Activated CD4-positive, alpha-beta T cell treated with anti-CD3 and anti-CD28 coated beads for 48 hours (primary cell): ENCODE results near the gene SLAMF8.

ENCODE experiments used
- DNase-seq: peaks from one replicate; pipeline ENCODE4 v3.0.0-alpha.2; 2020

Gene SLAMF8

DNA sequence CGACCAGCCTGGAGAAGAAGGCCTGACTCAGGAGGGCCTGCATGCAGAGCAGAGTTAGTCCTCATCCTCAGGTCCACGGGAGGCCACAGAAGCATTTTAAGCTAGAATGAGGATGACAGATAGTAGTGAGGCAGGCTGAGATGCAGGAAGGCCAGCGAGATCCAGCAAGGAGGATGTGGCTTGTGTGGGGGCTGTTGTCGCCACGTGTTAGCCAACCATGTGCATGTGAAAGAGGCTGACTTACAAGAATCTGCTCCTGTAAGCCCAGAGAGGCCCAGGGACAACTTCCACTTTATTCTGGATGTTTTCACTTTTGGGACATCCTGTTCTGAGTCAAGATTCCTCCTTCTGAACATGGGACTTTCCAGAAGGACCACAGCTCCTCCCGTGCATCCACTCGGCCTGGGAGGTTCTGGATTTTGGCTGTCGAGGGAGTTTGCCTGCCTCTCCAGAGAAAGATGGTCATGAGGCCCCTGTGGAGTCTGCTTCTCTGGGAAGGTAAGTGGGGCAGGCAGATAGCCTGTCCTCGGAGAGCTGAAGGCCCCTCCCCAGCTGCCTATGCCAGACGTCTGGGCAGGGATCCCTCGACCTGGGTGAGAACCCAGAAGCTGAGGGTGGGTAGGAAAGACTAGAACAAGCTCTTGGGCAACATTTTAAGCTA, at the start of gene SLAMF8:
SLAMF8 (plus strand) TSS at position 433 of the 661 bp plus-strand sequence; CDS start at position 459, 26 bp downstream.
- peak; percentile 69 for DNase-seq

DNA sequence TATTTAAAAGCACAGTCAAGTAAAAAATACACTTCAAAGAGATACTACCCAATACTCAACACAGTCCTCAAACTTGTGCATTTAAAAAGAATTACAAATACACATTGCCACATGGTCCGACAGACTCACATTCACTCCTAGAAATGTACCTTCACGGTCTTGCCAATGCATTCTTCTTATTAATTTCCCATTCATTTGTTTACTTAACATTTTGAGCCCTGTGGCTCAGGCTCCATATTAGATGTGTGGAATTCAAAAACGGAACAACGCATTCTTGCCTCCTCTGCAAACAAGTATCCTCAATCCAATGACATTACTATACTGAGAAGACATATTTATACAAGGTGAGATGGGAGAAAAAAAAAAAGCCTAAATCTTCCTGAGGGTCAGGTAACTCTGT, 48.4 kb upstream of the SLAMF8 start:
- DNase-seq = no peak

DNA sequence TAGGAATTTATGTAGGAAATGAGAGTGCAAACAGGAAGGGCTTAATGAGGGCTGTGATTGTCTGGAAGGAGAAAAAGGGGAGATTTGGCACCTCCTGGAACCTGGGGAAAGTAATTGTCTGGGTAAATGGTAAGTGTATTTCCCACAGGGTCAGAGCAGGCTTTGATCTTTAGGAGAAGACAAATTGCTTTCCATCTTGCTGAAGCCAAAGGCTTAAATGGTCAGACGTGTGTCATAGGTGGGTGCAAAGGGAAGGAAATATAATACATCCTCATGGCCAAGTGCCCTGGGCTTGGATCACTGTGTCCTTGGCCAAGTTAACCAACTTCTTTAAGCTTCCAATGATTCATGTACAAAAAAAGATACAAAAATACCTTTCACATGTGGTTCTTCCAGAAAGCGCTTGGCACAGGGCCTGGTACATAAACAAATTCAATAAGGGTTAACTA, 47.2 kb upstream of the SLAMF8 start:
- DNase-seq = no peak

DNA sequence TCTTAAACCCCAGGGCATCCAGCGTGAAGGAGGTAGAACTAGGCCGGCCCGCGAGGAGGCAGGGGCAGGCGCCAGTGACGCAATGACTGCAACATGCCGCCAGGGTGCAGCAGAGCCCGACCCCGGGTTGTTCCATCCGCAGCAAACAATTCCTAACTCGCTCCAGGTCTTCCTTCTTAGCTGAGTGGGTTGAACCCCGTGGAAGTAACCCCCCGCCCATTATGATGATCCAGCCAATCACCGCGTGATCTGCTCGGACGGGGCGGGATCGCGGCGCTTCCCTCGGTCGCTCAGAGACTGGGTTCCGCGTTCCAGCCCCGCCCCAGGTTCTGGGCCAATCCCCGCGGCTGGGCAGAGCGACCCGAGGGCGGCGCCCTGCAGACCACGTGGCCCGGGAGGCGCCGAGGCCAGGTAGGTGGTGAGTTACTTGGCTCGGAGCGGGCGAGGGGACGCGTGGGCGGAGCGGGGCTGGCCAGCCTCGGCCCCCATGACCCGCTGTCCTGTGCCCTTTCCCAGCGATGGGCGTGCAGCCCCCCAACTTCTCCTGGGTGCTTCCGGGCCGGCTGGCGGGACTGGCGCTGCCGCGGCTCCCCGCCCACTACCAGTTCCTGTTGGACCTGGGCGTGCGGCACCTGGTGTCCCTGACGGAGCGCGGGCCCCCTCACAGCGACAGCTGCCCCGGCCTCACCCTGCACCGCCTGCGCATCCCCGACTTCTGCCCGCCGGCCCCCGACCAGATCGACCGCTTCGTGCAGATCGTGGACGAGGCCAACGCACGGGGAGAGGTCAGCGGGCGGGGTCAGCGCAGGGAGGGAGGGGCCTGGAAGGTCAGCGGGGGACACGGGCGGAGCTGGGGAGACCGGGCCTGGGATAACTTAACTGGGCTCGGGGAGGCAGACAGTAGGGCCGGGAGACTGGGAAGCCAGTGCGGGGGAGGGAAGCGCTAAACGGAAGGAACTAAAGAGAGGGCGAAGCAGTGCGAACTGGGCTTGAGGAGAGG, 45.8 kb upstream of the SLAMF8 start, which contains the start of gene DUSP23:
DUSP23 (plus strand) TSS at position 380 of the 1,000 bp plus-strand sequence; CDS start at position 519, 139 bp downstream.
- peak; percentile 97 for DNase-seq

DNA sequence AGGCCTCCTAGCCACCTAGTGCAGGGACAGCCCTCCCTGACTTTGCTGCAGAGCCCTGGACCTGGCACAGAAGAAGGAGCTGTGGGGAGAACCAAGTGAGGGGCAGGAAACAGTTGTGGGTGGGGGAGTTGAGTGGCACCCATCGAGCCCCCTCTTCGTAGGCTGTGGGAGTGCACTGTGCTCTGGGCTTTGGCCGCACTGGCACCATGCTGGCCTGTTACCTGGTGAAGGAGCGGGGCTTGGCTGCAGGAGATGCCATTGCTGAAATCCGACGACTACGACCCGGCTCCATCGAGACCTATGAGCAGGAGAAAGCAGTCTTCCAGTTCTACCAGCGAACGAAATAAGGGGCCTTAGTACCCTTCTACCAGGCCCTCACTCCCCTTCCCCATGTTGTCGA, 44.7 kb upstream of the SLAMF8 start:
- no peak for DNase-seq

DNA sequence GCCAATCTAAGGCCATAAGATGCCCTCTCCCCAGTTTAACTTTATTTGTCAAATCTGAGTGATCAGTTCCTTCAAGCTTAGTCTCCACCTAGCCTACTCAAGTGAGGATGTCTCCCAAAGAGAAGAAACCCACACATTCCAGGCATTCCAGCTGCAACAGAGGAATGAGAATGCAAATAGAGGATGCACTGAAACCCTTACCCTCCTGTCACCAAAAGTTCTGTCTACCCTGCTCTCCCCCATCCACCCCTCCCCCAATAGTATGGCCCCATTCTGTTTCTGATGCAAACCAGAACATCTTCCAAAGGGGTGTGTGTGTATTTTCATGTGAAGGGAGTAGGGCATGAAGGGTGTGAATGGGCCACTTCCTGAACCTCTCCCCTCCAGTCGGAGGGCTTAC, 42.9 kb upstream of the SLAMF8 start:
- no peak for DNase-seq

DNA sequence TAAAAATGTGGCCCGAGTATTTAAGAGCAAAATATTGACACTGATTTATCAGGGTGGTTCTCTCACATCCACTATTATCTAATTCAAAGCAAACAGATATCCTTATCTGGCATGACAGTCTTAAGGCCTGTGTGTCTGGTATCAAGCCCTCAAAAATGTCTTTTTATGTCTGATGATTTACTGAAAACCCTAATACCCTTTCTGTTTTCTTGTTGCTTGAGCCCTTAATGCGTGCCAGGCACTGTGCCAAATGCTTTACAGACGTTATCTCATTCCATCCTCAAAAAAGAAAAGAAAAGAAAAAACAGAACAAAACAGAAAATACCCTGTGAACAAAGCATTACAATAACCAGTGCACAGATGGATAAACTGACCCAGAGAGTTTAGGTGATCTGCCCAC, 40.2 kb upstream of the SLAMF8 start:
- DNase-seq = no peak

DNA sequence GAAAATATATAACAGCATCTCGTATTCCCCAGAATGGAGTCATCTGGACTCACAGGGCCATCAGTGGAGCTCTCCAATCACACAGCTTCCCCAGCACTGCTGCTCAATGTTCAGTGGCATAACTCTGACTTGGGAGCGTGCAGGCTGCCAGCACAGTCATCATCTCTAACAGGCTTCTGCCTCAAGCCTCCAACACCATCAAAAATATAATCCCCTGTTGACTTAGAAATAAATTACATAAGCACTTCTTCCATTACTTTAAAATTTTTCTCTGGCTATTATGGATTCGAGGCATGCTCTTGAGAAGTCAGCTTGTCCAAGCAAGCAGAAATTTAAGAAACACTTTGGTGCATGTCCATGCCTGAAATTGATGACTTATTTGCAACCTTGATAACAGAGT, 39.7 kb upstream of the SLAMF8 start:
- no peak for DNase-seq

DNA sequence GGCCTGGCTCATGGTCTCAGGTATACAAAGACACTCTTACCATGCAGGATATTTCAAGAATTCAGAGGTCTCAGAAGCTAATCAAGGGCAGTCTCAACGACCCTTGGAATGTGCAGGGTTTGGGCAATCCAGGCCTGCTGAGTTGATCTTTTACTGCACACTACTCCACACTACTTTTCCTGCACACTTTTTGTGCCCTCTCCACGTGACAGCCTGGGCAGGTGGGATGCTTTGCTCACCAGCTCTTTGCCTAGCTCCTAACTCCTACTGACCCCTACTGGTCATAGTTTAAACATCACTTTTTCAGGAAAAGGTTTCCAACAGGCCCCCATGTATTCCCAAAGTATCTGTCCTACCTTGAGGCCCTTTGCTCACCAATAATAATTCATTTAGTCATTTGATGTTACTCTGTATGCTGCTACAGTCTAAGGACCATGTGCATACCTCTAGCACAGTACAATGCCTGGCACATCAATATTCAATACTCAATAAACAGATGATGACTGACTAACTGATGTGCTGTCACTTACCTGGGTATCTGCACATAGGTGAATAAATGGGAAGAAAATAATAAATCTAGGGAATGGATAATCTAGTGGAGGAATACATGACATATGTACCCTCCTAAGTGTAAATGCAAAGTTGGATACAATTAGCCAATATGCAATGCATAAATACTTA, 36.3 kb upstream of the SLAMF8 start:
- DNase-seq = no peak

DNA sequence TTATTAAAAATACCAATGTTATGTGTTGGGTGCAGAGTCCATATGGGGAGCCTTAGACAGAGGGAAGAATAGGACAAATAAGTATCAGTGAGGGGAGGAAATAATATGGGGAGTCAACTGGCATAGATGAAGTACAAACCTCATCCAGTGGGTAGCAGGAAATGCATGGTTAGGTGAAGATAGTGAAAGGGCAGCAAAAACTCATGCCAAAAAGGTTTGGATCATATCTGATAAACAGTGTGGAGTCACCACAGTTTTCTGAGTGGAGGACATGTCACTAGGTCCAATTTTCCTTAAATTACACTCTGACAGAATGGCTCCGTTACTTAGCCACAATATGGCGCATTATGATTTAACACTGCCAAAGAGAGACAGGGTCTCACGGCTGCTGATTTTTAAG, 35.6 kb upstream of the SLAMF8 start:
- DNase-seq = no peak

DNA sequence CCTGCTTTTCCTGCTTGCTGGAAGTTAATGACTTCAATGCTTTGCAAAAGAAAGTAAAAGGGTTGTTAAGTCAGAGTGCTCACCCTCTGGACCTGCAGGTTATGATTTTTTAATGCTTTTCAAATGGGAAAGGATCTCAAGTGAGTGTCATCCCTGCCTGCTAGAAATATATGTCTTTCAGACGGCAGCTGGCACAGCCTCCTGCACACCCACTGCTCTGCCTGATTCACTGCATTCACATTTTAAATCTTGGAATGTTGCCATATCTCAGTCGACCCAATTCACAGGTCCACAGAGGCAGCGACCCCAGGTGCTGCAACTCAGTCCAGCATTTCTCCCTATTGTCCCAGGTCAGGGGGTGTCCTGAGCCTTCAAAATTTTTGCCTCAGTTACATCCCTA, 35.2 kb upstream of the SLAMF8 start:
- no peak for DNase-seq

DNA sequence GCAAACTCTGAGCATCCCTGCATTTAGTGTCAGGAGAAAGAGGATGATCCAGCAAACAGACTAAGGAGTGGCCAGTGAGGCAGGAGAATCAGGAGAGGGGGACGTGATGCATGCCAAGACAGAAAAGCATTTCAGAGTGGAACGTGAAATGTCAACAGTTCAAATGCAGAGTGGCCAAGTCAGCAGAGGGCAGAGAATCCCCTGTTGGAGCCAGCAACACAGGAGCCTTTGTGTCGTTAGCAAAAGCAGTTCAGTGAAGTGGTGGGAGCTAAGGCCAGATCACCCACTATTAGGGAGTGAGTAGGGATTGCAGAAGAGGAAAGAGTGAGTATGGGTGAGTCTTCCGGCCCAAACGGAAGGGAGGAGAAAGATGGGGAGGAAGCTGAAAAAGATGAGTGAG, 31.1 kb upstream of the SLAMF8 start:
- no peak for DNase-seq

DNA sequence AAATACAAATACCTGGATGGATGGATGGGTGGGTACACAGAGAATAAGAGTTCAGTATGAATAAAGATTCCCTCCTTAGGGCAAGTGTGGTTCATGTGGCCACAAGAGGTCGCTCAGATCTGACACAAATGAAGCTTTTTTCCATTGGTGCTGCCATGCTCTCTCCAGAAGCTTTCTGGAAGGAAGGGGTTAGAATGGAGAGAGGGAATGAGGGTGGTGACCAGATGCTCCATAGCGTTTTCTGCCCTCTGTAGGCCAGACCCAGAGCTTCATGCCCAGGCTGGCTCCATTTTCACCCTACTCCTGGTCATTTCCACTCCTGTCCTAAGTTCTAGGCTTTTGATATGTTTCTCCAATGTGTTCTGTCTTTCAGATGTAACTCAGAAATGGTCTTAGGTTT, 27.8 kb upstream of the SLAMF8 start:
- DNase-seq = peak; percentile 48

DNA sequence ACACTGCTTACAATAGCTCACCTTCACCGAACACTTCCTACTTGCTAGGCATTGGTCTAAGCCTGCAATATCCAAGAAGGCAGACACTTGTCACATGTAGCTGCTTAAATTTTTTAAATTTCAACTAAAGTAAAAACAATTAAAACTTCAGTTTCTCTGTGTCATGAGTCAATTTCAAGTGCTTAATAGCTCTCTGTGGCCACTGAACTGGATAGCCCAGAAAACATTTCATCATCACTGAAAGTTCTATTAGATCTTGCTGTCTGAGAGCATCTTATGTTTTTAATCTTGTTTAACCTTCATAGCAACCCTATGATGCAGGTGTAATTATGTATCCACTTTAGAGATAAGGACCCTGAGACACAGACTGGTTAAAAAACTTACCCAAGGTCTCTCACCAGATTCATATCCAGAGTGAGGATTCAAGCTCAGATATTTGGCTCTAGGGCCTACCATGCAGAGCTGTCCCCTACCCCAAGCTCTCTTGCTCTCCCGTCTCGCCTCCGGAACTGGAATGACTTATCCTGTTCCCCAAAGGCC, 27.2 kb upstream of the SLAMF8 start:
- no peak for DNase-seq

DNA sequence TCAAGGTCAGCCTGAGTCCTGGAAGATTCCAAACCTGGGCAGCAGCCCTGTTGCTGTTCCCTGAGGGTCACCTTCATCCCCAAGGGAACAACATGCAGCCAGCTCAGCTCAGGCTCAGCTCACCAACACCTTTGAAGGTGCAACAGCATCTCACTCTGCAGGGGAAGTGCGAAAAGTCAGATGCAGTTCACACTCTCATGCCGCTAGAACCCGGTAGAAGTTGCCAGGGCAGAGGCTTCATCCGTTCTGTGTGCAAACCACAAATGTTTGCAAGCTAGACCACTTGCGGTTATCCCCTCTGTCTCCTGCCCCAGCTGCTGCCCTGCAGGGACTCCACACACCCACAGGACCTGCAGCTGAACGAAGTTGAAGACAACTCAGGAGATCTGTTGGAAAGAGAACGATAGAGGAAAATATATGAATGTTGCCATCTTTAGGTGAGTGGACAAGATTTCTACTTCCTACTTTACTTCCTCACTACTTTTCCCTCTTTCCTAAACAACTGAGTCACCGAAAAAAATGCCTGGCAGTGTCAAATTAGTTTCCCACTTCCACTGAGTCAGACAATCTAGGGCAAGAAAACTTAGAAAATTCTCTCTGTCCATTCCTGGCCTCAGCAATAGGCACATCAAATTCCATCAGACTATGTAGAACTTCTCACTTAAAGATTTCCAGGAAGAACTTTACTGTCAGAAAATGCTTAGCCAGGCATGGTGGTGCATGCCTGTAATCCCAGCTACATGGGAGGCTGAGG, 26.3 kb upstream of the SLAMF8 start:
- peak; percentile 7 for DNase-seq

DNA sequence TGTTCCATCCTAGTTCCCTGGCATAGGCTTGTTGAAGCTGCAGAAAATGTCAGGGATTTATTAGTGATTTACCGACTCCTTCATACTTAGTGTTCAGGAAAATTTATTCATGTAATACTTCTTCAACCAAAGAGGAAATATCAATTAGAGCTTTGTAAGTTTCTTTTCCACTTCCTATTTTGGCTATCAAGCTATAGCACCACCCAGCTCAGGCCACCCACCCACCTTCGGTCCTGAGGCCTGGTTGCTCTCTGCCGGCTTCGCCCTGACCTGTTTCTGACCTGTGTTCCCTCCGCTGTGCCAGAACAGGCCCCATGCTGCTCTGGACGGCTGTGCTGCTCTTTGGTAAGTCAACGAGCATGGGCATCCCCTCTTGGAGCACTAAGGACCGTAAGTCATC, 24.6 kb upstream of the SLAMF8 start, which contains the start of gene FCRL6:
FCRL6 (plus strand) TSS at position 250 of the 400 bp plus-strand sequence; CDS start at position 315, 65 bp downstream.
- no peak for DNase-seq

DNA sequence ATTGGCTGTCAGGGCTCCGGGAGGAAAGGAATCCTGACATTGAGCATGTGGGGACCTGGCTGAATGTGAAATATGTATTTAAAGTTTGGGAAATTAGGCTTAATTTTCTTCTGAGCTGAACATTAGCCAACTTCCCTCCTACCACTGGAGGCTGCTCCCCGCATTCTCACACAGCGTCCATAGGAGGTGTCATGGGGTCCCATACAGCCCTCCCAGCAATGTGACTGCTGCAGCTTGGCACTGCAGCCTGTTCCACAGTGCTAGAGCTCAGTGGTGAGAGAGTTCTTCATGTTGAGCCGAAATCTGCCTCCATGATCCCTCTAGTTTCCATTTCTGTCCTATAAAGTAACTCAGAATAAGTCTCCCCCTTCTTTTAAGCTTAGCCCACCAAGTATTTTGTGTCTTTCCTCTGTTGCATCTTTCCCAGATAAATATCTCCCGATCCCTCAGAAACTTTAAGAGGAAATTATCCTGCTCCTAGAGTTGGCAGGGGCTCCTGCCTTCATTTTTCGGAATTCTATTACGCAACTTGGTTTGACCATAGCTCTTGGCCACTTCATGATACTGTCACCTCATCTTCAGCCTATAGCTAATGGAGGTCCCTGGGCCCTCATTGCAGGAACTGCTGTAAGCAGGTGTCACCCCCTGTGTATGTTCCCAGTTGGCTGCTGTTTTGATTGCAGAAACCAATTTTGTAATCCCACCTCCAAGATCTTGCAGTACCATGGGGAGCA, 22.6 kb upstream of the SLAMF8 start:
- DNase-seq = no peak

DNA sequence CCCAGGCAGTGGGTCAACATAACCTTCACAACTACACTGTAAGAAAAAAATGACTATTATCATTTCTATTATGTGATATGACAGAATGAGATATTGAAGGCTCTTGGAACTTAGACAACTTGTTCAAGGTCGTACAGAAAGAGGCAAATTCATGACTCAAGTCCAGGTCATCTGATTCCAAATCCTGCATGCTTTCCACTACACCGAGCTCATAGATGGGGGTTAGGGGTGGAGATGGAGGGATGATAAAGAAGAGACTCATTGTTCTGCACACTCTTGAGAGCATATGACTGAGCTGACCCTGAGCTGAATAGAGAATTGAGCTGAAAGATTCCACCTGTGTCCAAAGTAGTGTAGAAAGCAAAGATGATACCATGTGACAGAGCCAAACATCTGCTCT, 21.7 kb upstream of the SLAMF8 start:
- DNase-seq = no peak

DNA sequence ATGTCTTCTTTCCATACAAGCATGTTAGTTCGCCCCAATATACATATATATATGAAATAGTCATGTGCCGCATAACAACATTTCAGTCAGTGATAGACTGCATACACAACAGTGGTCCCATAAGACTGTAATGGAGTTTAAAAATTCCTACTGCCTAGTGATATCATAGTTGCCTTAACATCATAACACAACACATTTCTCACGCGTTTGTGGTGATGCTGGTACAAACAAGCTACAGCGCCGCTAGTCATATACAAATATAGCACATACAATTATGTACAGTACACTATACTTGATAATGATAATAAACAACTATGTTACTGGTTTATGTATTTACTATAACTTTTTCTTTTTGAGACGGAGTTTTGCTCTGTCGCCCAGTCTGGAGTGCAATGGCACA, 10.7 kb upstream of the SLAMF8 start:
- DNase-seq = no peak

DNA sequence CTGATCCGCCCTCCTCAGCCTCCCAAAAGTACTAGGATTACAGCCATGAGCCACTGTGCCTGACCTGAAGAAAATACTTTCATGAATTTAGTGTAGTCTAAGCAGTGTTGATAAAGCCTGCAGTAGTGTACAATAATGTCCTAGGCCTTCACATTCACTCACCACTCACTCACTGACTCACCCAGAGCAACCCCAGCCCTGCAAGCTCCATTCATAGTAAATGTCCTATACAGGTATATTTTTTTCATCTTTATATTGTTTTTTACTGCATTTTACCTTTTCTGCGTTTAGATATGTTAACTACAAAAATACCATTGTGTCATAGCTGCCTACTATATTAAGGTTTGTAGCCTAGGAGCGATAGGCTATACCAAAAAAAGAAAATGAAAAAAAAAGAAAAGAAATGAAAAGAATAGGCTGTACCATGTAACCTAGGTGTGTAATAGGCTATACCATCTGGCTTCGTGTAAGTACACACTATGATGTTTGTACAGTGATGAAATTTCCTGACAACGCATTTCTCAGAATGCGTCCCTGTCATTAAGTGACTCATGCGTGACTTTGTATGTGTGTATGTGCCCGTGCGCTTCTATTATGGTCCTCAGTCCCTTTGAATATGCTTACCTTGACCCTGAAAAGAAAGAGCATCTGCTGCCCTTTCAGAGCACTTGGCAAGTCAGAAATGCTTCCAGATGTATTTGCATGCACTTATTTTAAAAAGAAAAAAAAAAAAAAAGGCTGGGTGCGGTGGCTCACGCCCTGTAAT, 9.2 kb upstream of the SLAMF8 start:
- DNase-seq = no peak
